ENCODE data around the gene ARHGAP42. TPM values are rescaled to one million over a fixed set of nuclear protein-coding genes. Genes with fewer than 3 reads are reported as not detected.

The ARHGAP42 gene
- total RNA-seq, 5 donors from 2014 or later (not counting 1 experiment from before 2014, with no cell fraction given), result 0.13 to 0.82 (median 0.49) TPM

DNA sequence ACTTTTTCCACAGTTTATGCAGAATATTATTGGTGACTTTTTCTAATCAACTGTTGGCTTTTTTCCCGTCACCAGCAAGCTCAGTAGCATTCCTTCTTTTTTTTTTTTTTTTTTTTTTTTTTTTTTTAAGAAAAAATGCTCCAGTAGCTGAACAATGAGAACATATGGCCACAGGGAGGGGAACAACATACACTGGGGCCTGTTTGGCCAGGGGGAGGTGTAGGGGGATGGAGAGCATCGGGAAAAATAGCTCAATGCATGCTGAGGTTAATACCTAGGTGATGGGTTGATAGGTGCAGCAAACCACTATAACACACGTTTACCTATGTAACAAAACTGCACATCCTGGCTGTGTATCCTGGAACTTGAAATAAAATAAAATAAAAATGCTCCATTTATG, 82.5 kb downstream of the ARHGAP42 start:
- ATAC-seq (replicated peaks in 1 of 4) (no peak), DNase-seq (no peak)
- Mint-ChIP-seq H3K36me3 (no peaks in the 10 kb centered on the region), H3K9me3 (peaks cover 0 to 4% (median 2%) of the 10 kb centered on the region in 3 donors), H3K4me1 (no peaks in the 10 kb centered on the region), H3K27me3 (no peaks in the 10 kb centered on the region), H3K27ac (no peak overlapping the region), H3K4me3 (no peak overlapping the region)
- H3K27ac ChIP-seq (ENCODE audit: low read length), result no peak overlapping the region
- ChIA-PET CTCF (interaction anchor here in 1 of 2 donors (0.6 kb wide), 1 partner anchor 113 kb away, joined by 3 read pairs; no protein-coding TSS in a partner anchor), POLR2A (no interaction called here)
- H3K36me3 ChIP-seq (ENCODE audit: control insufficient read depth in 2 of 2, extremely low read depth in 1 of 2, insufficient read depth in 1 of 2, low read length in 1 of 2), result no peaks in the 10 kb centered on the region
- H3K27me3 ChIP-seq (replicated peaks in 1 of 2; ENCODE audit: control insufficient read depth in 2 of 2, extremely low read depth in 1 of 2, insufficient read depth in 2 of 2, low read length in 1 of 2), result no peaks in the 10 kb centered on the region
- H3K9me3 ChIP-seq, result no peaks in the 10 kb centered on the region
- no CpG with 5 or more reads among the region's 3 CpGs for WGBS (ENCODE audit: insufficient coverage)
- no peak overlapping the region for H3K4me3 ChIP-seq (ENCODE audit: control insufficient read depth in 1 of 2, extremely low read depth in 1 of 2, low read length in 1 of 2)
- H3K4me1 ChIP-seq (ENCODE audit: control insufficient read depth in 1 of 2, extremely low read depth in 1 of 2, insufficient read depth in 2 of 2, low read length in 2 of 2), result no peaks in the 10 kb centered on the region

DNA sequence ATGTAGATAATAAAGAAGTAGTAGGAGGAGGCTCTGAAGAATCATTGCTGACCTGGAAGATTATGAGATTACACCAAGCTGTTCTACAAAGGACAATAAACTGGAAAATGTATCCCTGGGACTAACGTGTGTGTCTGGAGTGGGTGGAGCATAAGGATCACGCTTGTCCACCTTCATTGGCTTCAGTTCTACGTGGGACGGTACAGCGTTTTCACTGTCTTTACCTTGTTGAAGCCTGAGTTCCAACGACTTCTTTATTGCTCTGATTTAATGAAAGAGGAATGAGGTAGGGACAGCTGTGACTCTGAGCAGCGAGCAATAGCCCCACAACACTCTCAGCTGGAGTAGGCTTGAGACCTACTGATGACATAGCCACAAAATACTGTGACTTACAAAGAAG, 87.0 kb downstream of the ARHGAP42 start:
- ATAC-seq (replicated peaks in 1 of 4) (no peak), DNase-seq (no peak)
- POLR2A ChIA-PET, result no interaction called here
- Histone ChIP-seq H3K27ac (ENCODE audit: low read length) (no peak overlapping the region), H3K9me3 (no peaks in the 10 kb centered on the region), H3K4me1 (ENCODE audit: control insufficient read depth in 1 of 2, extremely low read depth in 1 of 2, insufficient read depth in 2 of 2, low read length in 2 of 2) (no peaks in the 10 kb centered on the region), H3K4me3 (ENCODE audit: control insufficient read depth in 1 of 2, extremely low read depth in 1 of 2, low read length in 1 of 2) (no peak overlapping the region), H3K27me3 (replicated peaks in 1 of 2; ENCODE audit: control insufficient read depth in 2 of 2, extremely low read depth in 1 of 2, insufficient read depth in 2 of 2, low read length in 1 of 2) (no peaks in the 10 kb centered on the region), H3K36me3 (ENCODE audit: control insufficient read depth in 2 of 2, extremely low read depth in 1 of 2, insufficient read depth in 1 of 2, low read length in 1 of 2) (no peaks in the 10 kb centered on the region)
- Mint-ChIP-seq H3K4me3 (no peak overlapping the region), H3K4me1 (no peaks in the 10 kb centered on the region), H3K36me3 (no peaks in the 10 kb centered on the region), H3K27me3 (no peaks in the 10 kb centered on the region), H3K27ac (no peak overlapping the region), H3K9me3 (peaks cover 0 to 5% (median 0%) of the 10 kb centered on the region in 3 donors)
- CTCF ChIA-PET, result no interaction called here
- WGBS (ENCODE audit: insufficient coverage), result 85% methylated on average over 7 of the region's 7 CpGs

DNA sequence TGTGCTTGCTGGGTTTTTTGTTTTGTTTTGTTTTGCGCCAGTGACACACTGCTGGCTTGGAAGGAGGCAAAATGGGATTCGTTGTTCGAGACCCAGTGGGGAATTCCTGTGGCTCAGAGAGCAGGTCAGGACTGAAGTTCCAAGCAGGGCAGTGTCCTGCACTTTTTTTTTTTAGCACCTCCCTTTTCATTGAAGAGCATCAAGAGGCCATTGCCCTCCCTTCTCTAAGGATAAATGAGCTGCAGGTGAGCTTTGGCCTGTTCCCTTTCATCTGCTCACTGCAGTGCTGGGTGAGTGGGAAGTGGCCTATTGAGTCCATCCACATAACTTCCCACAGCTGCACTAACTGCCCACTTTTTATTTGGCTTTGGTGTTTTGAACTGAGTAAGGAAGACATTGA, 87.8 kb downstream of the ARHGAP42 start:
- ChIA-PET POLR2A (no interaction called here), CTCF (interaction anchor here in 1 of 2 donors (0.7 kb wide), 1 partner anchor 10 kb away, joined by 3 read pairs; no protein-coding TSS in a partner anchor)
- Histone ChIP-seq H3K27ac (ENCODE audit: low read length) (no peak overlapping the region), H3K9me3 (no peaks in the 10 kb centered on the region), H3K36me3 (ENCODE audit: control insufficient read depth in 2 of 2, extremely low read depth in 1 of 2, insufficient read depth in 1 of 2, low read length in 1 of 2) (no peaks in the 10 kb centered on the region), H3K4me3 (ENCODE audit: control insufficient read depth in 1 of 2, extremely low read depth in 1 of 2, low read length in 1 of 2) (no peak overlapping the region), H3K27me3 (replicated peaks in 1 of 2; ENCODE audit: control insufficient read depth in 2 of 2, extremely low read depth in 1 of 2, insufficient read depth in 2 of 2, low read length in 1 of 2) (no peaks in the 10 kb centered on the region), H3K4me1 (ENCODE audit: control insufficient read depth in 1 of 2, extremely low read depth in 1 of 2, insufficient read depth in 2 of 2, low read length in 2 of 2) (no peaks in the 10 kb centered on the region)
- Mint-ChIP-seq H3K36me3 (no peaks in the 10 kb centered on the region), H3K9me3 (peaks cover 0 to 5% (median 0%) of the 10 kb centered on the region in 3 donors), H3K27me3 (no peaks in the 10 kb centered on the region), H3K4me1 (no peaks in the 10 kb centered on the region), H3K27ac (no peak overlapping the region), H3K4me3 (no peak overlapping the region)
- WGBS (ENCODE audit: insufficient coverage), result 94% methylated on average over 2 of the region's 3 CpGs
- DNase-seq (no peak), ATAC-seq (replicated peaks in 1 of 4) (no peak)

DNA sequence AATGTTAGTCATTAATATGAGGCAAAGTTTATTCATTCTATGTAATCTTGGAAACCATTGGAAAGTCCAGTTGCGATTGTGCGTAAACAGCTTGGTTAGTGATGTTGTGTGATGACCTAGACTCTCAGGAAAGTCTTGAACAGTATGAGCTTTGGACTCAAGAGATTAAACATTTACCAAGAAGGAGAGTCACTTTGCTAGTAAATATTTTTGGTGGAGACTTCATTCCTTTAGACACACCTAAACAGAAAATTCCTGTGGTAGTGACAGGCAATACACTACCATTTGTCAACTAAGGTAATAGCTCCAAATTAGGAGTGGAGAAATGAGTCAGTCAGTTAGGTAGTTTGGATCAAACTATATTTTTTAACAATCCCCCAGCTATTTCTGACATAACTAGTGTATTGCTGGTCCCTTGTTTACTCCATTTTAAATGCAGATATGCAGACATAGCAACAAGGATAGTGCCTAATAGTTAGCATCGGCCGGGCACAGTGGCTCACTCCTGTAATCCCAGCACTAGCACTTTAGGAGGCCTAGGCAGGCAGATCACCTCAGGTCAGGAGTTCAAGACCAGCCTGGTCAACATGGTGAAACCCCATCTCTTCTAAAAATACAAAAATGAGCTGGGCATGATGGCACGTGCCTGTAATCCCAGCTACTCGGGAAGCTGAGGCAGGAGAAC, 89.3 kb downstream of the ARHGAP42 start:
- Histone ChIP-seq H3K4me3 (ENCODE audit: control insufficient read depth in 1 of 2, extremely low read depth in 1 of 2, low read length in 1 of 2) (no peak overlapping the region), H3K27ac (ENCODE audit: low read length) (no peak overlapping the region), H3K36me3 (ENCODE audit: control insufficient read depth in 2 of 2, extremely low read depth in 1 of 2, insufficient read depth in 1 of 2, low read length in 1 of 2) (no peaks in the 10 kb centered on the region), H3K9me3 (no peaks in the 10 kb centered on the region), H3K27me3 (replicated peaks in 1 of 2; ENCODE audit: control insufficient read depth in 2 of 2, extremely low read depth in 1 of 2, insufficient read depth in 2 of 2, low read length in 1 of 2) (no peaks in the 10 kb centered on the region), H3K4me1 (ENCODE audit: control insufficient read depth in 1 of 2, extremely low read depth in 1 of 2, insufficient read depth in 2 of 2, low read length in 2 of 2) (no peaks in the 10 kb centered on the region)
- ChIA-PET CTCF (interaction anchor here in 1 of 2 donors (0.5 kb wide), 1 partner anchor 793 kb away, joined by 3 read pairs; no protein-coding TSS in a partner anchor), POLR2A (no interaction called here)
- Mint-ChIP-seq H3K4me3 (no peak overlapping the region), H3K9me3 (peaks cover 0 to 8% (median 2%) of the 10 kb centered on the region in 3 donors), H3K27me3 (no peaks in the 10 kb centered on the region), H3K36me3 (no peaks in the 10 kb centered on the region), H3K4me1 (no peaks in the 10 kb centered on the region), H3K27ac (no peak overlapping the region)
- ATAC-seq (replicated peaks in 1 of 4) (no peak), DNase-seq (no peak)
- 94% methylated on average over 2 of the region's 6 CpGs for WGBS (ENCODE audit: insufficient coverage)

DNA sequence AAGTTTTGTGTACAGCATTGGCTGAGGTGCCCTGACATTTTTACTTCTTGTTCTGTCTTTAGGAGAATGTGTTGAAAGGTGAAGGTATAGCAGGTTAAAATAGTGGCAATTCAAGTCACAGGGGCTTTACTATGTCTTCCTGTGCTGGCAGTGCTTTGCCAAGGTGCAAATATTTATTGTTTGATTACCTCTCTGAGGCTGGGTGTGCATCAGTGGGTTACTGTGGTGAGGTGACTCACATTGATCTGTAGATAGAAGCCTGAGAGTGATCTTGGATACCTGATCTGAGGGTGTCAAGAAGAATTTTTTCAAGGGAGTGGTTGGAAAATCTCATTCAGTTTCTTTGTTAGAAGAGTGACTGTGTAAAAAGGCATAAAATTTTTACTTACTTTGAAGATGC, 90.0 kb downstream of the ARHGAP42 start:
- no peak overlapping the region for H3K4me3 ChIP-seq (ENCODE audit: control insufficient read depth in 1 of 2, extremely low read depth in 1 of 2, low read length in 1 of 2)
- no peak overlapping the region for H3K4me3 Mint-ChIP-seq
- ChIA-PET CTCF (no interaction called here), POLR2A (interaction anchor here in 1 of 2 donors (0.6 kb wide), 1 partner anchor 27 kb away, joined by 3 read pairs; no protein-coding TSS in a partner anchor)
- H3K27ac Mint-ChIP-seq, result no peak overlapping the region
- no peaks in the 10 kb centered on the region for H3K36me3 ChIP-seq (ENCODE audit: control insufficient read depth in 2 of 2, extremely low read depth in 1 of 2, insufficient read depth in 1 of 2, low read length in 1 of 2)
- DNase-seq (no peak), ATAC-seq (replicated peaks in 1 of 4) (no peak)
- no peaks in the 10 kb centered on the region for H3K27me3 Mint-ChIP-seq
- no peak overlapping the region for H3K27ac ChIP-seq (ENCODE audit: low read length)
- no peaks in the 10 kb centered on the region for H3K9me3 ChIP-seq
- no peaks in the 10 kb centered on the region for H3K36me3 Mint-ChIP-seq
- H3K27me3 ChIP-seq (replicated peaks in 1 of 2; ENCODE audit: control insufficient read depth in 2 of 2, extremely low read depth in 1 of 2, insufficient read depth in 2 of 2, low read length in 1 of 2), result no peaks in the 10 kb centered on the region
- no peaks in the 10 kb centered on the region for H3K4me1 ChIP-seq (ENCODE audit: control insufficient read depth in 1 of 2, extremely low read depth in 1 of 2, insufficient read depth in 2 of 2, low read length in 2 of 2)
- H3K9me3 Mint-ChIP-seq, result peaks cover 0 to 8% (median 2%) of the 10 kb centered on the region in 3 donors
- H3K4me1 Mint-ChIP-seq, result no peaks in the 10 kb centered on the region

DNA sequence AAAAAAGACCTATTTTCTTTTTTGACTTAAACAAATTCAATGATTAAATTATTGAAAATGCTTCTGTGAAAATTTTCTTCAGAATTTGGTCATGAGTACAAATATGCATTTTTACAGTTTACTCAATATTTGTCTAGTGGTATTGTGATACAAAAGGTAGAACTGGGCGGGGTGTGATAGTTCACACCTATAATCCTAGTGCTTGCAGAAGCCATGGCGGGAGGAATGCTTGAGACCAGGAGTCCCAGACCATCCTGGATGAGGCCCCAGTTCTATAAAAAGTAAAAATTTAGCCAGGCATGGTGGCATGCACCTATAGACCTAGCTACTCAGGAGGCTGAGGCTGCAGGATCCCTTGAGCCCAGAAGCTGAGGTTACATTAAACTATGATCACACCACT, 90.6 kb downstream of the ARHGAP42 start:
- Mint-ChIP-seq H3K9me3 (peaks cover 0 to 8% (median 2%) of the 10 kb centered on the region in 3 donors), H3K4me1 (no peaks in the 10 kb centered on the region), H3K27ac (no peak overlapping the region), H3K36me3 (no peaks in the 10 kb centered on the region), H3K4me3 (no peak overlapping the region), H3K27me3 (no peaks in the 10 kb centered on the region)
- Histone ChIP-seq H3K36me3 (ENCODE audit: control insufficient read depth in 2 of 2, extremely low read depth in 1 of 2, insufficient read depth in 1 of 2, low read length in 1 of 2) (no peaks in the 10 kb centered on the region), H3K4me1 (ENCODE audit: control insufficient read depth in 1 of 2, extremely low read depth in 1 of 2, insufficient read depth in 2 of 2, low read length in 2 of 2) (no peaks in the 10 kb centered on the region), H3K27me3 (replicated peaks in 1 of 2; ENCODE audit: control insufficient read depth in 2 of 2, extremely low read depth in 1 of 2, insufficient read depth in 2 of 2, low read length in 1 of 2) (no peaks in the 10 kb centered on the region), H3K27ac (ENCODE audit: low read length) (no peak overlapping the region), H3K4me3 (ENCODE audit: control insufficient read depth in 1 of 2, extremely low read depth in 1 of 2, low read length in 1 of 2) (no peak overlapping the region), H3K9me3 (no peaks in the 10 kb centered on the region)
- ATAC-seq (replicated peaks in 1 of 4), result no peak
- CTCF ChIA-PET, result no interaction called here
- DNase-seq, result no peak
- WGBS (ENCODE audit: insufficient coverage), result 40% methylated on average over 1 of the region's 2 CpGs
- POLR2A ChIA-PET, result no interaction called here

All from T-cell (primary cell).